Ishikawa (cell line): ENCODE data around the gene GRID1.

Experiments used
- CEBPB ChIP-seq: IDR thresholded peaks from 2 replicates; pipeline ENCODE4 v1.6.1; 2012
- CREB1 ChIP-seq: IDR thresholded peaks from 2 replicates; pipeline ENCODE4 v1.6.1; 2012; ENCODE audit warnings: low read depth
- EGR1 ChIP-seq: IDR thresholded peaks from 2 replicates; pipeline ENCODE4 v1.6.1; 2012
- EP300 ChIP-seq: IDR thresholded peaks from 2 replicates; pipeline ENCODE4 v1.6.1; 2012; ENCODE audit warnings: borderline replicate concordance
- FOXM1 ChIP-seq: IDR thresholded peaks from 2 replicates; pipeline ENCODE4 v1.6.1; 2012; ENCODE audit warnings: low read depth, borderline replicate concordance
- MAX ChIP-seq: IDR thresholded peaks from 2 replicates; pipeline ENCODE4 v1.6.1; 2012
- NFIC ChIP-seq: IDR thresholded peaks from 2 replicates; pipeline ENCODE4 v1.6.1; 2012
- RAD21 ChIP-seq: IDR thresholded peaks from 2 replicates; pipeline ENCODE4 v1.6.1; 2012; ENCODE audit warnings: low read depth
- REST ChIP-seq: IDR thresholded peaks from 2 replicates; pipeline ENCODE4 v1.6.1; 2012; ENCODE audit warnings: low read depth, mild to moderate bottlenecking
- TAF1 ChIP-seq: IDR thresholded peaks from 2 replicates; pipeline ENCODE4 v1.6.1; 2012; ENCODE audit warnings: low read depth, mild to moderate bottlenecking
- TCF12 ChIP-seq: IDR thresholded peaks from 2 replicates; pipeline ENCODE4 v1.6.1; 2012; ENCODE audit warnings: low read depth
- TEAD4 ChIP-seq: IDR thresholded peaks from 2 replicates; pipeline ENCODE4 v1.6.1; 2012
- USF1 ChIP-seq: IDR thresholded peaks from 2 replicates; pipeline ENCODE4 v1.6.1; 2012
- YY1 ChIP-seq: IDR thresholded peaks from 2 replicates; pipeline ENCODE4 v1.6.1; 2012; ENCODE audit warnings: low read depth
- ZBTB7A ChIP-seq: IDR thresholded peaks from 2 replicates; pipeline ENCODE4 v1.6.1; 2012; ENCODE audit warnings: low read depth

The GRID1 gene

GRCh38 chr10:86337121-86337601 lies 29.4 kb downstream of the GRID1 start:
- TF ChIP-seq REST (no peak), CREB1 (no peak), YY1 (no peak), EP300 (no peak), CEBPB (no peak), EGR1 (no peak), ZBTB7A (no peak), TAF1 (no peak), USF1 (no peak), TEAD4 (no peak), MAX (no peak)

- no peak for TF ChIP-seq NFIC
- no peak for TF ChIP-seq TAF1
- TF ChIP-seq ZBTB7A = no peak
- no peak for TF ChIP-seq CEBPB
- no peak for TF ChIP-seq RAD21
- no peak for TF ChIP-seq YY1
- TF ChIP-seq CREB1 = no peak
- TF ChIP-seq EGR1 = no peak
- TF ChIP-seq EP300 = no peak
- no peak for TF ChIP-seq TEAD4
- TF ChIP-seq FOXM1 = no peak
- TF ChIP-seq TCF12 = no peak
- no peak for TF ChIP-seq USF1
- no peak for TF ChIP-seq MAX
- no peak for TF ChIP-seq REST
These were observed 30.3 kb downstream of the GRID1 start for GRCh38 chr10:86336341-86336740.

- no peak for TF ChIP-seq TEAD4
- no peak for TF ChIP-seq ZBTB7A
- TF ChIP-seq TCF12 = no peak
- TF ChIP-seq USF1 = no peak
- TF ChIP-seq EGR1 = no peak
- TF ChIP-seq REST = no peak
- TF ChIP-seq MAX = no peak
- no peak for TF ChIP-seq NFIC
- no peak for TF ChIP-seq EP300
- no peak for TF ChIP-seq RAD21
- TF ChIP-seq YY1 = no peak
- no peak for TF ChIP-seq FOXM1
These were observed 30.8 kb downstream of the GRID1 start for GRCh38 chr10:86335831-86336230.

GRCh38 chr10:86335257-86335656 lies 31.3 kb downstream of the GRID1 start:
- TF ChIP-seq NFIC = no peak
- no peak for TF ChIP-seq CEBPB
- no peak for TF ChIP-seq TEAD4
- no peak for TF ChIP-seq EP300
- no peak for TF ChIP-seq YY1
- no peak for TF ChIP-seq TCF12
- no peak for TF ChIP-seq REST
- TF ChIP-seq TAF1 = no peak
- TF ChIP-seq CREB1 = no peak
- no peak for TF ChIP-seq RAD21
- TF ChIP-seq ZBTB7A = no peak
- no peak for TF ChIP-seq EGR1
- TF ChIP-seq FOXM1 = no peak
